Glutamatergic neuron (in vitro differentiated cells): ENCODE results near the gene PSMA2. TPM values are rescaled to one million over a fixed set of nuclear protein-coding genes. Genes with fewer than 3 reads are reported as not detected.

ENCODE experiments used
- DNase-seq: peaks from one replicate; pipeline ENCODE4 v3.0.0; 2022
- H3K27ac Mint-ChIP-seq: one replicate; pipeline ENCODE4 v1.8.0; 2020; ENCODE audit warnings: mild to moderate bottlenecking, mixed read lengths, inconsistent platforms; ENCODE audit not compliant: unreplicated experiment
- H3K27me3 Mint-ChIP-seq: one replicate; pipeline ENCODE4 v1.8.0; 2020; ENCODE audit warnings: mild to moderate bottlenecking, moderate library complexity, mixed read lengths, inconsistent platforms; ENCODE audit not compliant: unreplicated experiment
- H3K36me3 Mint-ChIP-seq: one replicate; pipeline ENCODE4 v1.8.0; 2020; ENCODE audit warnings: mild to moderate bottlenecking, mixed read lengths, inconsistent platforms; ENCODE audit not compliant: unreplicated experiment
- H3K4me1 Mint-ChIP-seq: one replicate; pipeline ENCODE4 v1.8.0; 2020; ENCODE audit warnings: mild to moderate bottlenecking, low read depth, mixed read lengths, inconsistent platforms; ENCODE audit not compliant: unreplicated experiment
- H3K4me3 Mint-ChIP-seq: one replicate; pipeline ENCODE4 v1.8.0; 2020; ENCODE audit warnings: mild to moderate bottlenecking, mixed read lengths, inconsistent platforms; ENCODE audit not compliant: unreplicated experiment
- H3K9me3 Mint-ChIP-seq: one replicate; pipeline ENCODE4 v1.8.0; 2020; ENCODE audit warnings: mild to moderate bottlenecking, moderate library complexity, mixed read lengths, inconsistent platforms; ENCODE audit not compliant: unreplicated experiment
- CTCF ChIP-seq: fragments of 200-600 bp; sonication (generic); IDR thresholded peaks from one replicate; pipeline ENCODE4 v1.5.0; 2021; ENCODE audit not compliant: partially characterized antibody, unreplicated experiment
- total RNA-seq: library from RNA; stranded (reverse); fragmentation: NEBNext Ultra II Directional; extraction: Animal tissue kit (Norgen Biotek cat#: 25700); gene quantifications from one replicate; pipeline ENCODE4 v1.2.1, GENCODE V29; 2021; ENCODE audit not compliant: unreplicated experiment

PSMA2 gene
- total RNA-seq, 1 donor from 2014 or later: 78.4 TPM

- H3K4me1 Mint-ChIP-seq: peaks cover 4% of the 10 kb centered on the region
- H3K27ac Mint-ChIP-seq: no peak overlapping the region
- no peak for TF ChIP-seq CTCF
- H3K36me3 Mint-ChIP-seq: peaks cover 11% of the 10 kb centered on the region
- no peak overlapping the region for H3K4me3 Mint-ChIP-seq
- DNase-seq: no peak
- H3K9me3 Mint-ChIP-seq: peaks cover 3% of the 10 kb centered on the region
- peaks cover 3% of the 10 kb centered on the region for H3K27me3 Mint-ChIP-seq
These were observed 32.3 kb upstream of the PSMA2 start for GRCh38 chr7:42964293-42964692.

GRCh38 chr7:42961170-42961569, 29.2 kb upstream of the PSMA2 start:
- TF ChIP-seq CTCF: no peak
- Mint-ChIP-seq H3K4me1 (no peaks in the 10 kb centered on the region), H3K9me3 (peaks cover 6% of the 10 kb centered on the region), H3K27me3 (no peaks in the 10 kb centered on the region), H3K4me3 (no peak overlapping the region), H3K27ac (no peak overlapping the region), H3K36me3 (peaks cover 11% of the 10 kb centered on the region)
- DNase-seq: no peak

- no peak for TF ChIP-seq CTCF
- DNase-seq: no peak
- H3K27me3 Mint-ChIP-seq: no peaks in the 10 kb centered on the region
- no peak overlapping the region for H3K27ac Mint-ChIP-seq
- H3K4me3 Mint-ChIP-seq: no peak overlapping the region
- peaks cover 11% of the 10 kb centered on the region for H3K36me3 Mint-ChIP-seq
- H3K4me1 Mint-ChIP-seq: no peaks in the 10 kb centered on the region
- H3K9me3 Mint-ChIP-seq: peaks cover 6% of the 10 kb centered on the region
These were observed 28.8 kb upstream of the PSMA2 start for GRCh38 chr7:42960762-42961161.

- no peak for DNase-seq
- Mint-ChIP-seq H3K4me1 (no peaks in the 10 kb centered on the region), H3K27me3 (no peaks in the 10 kb centered on the region), H3K27ac (no peak overlapping the region), H3K9me3 (peaks cover 6% of the 10 kb centered on the region), H3K4me3 (no peak overlapping the region), H3K36me3 (peaks cover 16% of the 10 kb centered on the region)
- TF ChIP-seq CTCF: no peak
These were observed 27.6 kb upstream of the PSMA2 start for GRCh38 chr7:42959549-42959948.

- Mint-ChIP-seq H3K36me3 (peaks cover 7% of the 10 kb centered on the region), H3K9me3 (peaks cover 4% of the 10 kb centered on the region), H3K27me3 (no peaks in the 10 kb centered on the region), H3K4me3 (no peak overlapping the region), H3K4me1 (no peaks in the 10 kb centered on the region), H3K27ac (no peak overlapping the region)
- no peak for TF ChIP-seq CTCF
- DNase-seq: no peak
These were observed 24.1 kb upstream of the PSMA2 start for GRCh38 chr7:42956062-42956461.
